Neural progenitor cell (in vitro differentiated cells): Measurements from ENCODE around the gene POC1A. TPM values are rescaled to one million over a fixed set of nuclear protein-coding genes. Genes with fewer than 3 reads are reported as not detected.

Source experiments
- DNase-seq: peaks from one replicate; pipeline ENCODE4 v3.0.0-alpha.2; 2016; ENCODE audit warnings: low spot score
- H2AFZ ChIP-seq: fragments of 200-600 bp; sonication (generic); replicated peaks from 2 replicates; pipeline ENCODE4 v1.6.1; 2016; ENCODE audit warnings: antibody characterized with exemption
- H3F3A ChIP-seq: fragments of 200-600 bp; sonication (generic); 2 replicates; pipeline ENCODE4 v1.6.1; 2016; ENCODE audit warnings: antibody characterized with exemption, low read depth
- H3K27ac ChIP-seq: fragments of 200-600 bp; sonication (generic); 2 replicates; pipeline ENCODE4 v1.5.1; 2016; ENCODE audit warnings: mild to moderate bottlenecking
- H3K27me3 ChIP-seq: fragments of 200-600 bp; sonication (generic); 2 replicates; pipeline ENCODE4 v1.6.1; 2016; ENCODE audit warnings: mild to moderate bottlenecking, moderate library complexity
- H3K36me3 ChIP-seq: fragments of 200-600 bp; sonication (generic); 2 replicates; pipeline ENCODE4 v1.5.1; 2016
- H3K4me1 ChIP-seq: fragments of 200-600 bp; sonication (generic); 2 replicates; pipeline ENCODE4 v1.6.1; 2016; ENCODE audit warnings: mixed run types
- H3K4me2 ChIP-seq: fragments of 200-600 bp; sonication (generic); 2 replicates; pipeline ENCODE4 v1.6.1; 2016
- H3K4me3 ChIP-seq: fragments of 200-600 bp; sonication (generic); 2 replicates; pipeline ENCODE4 v1.5.1; 2016
- H3K79me2 ChIP-seq: fragments of 200-600 bp; sonication (generic); 2 replicates; pipeline ENCODE4 v1.6.1; 2016; ENCODE audit warnings: low read depth
- H3K9ac ChIP-seq: fragments of 200-600 bp; sonication (generic); 2 replicates; pipeline ENCODE4 v1.6.1; 2016
- H3K9me3 ChIP-seq: fragments of 200-600 bp; sonication (generic); 2 replicates; pipeline ENCODE4 v1.5.1; 2016; ENCODE audit warnings: low read depth
- H4K20me1 ChIP-seq: fragments of 200-600 bp; sonication (generic); 2 replicates; pipeline ENCODE4 v1.6.1; 2016; ENCODE audit warnings: low read depth
- H3K27ac Mint-ChIP-seq: 3 replicates; pipeline ENCODE4 v1.8.0; 2021; ENCODE audit warnings: mixed read lengths
- H3K27me3 Mint-ChIP-seq: 2 replicates; pipeline ENCODE4 v1.8.0; 2022; ENCODE audit warnings: low read depth, mild to moderate bottlenecking, inconsistent platforms, moderate library complexity, mixed read lengths; ENCODE audit not compliant: insufficient read depth
- H3K36me3 Mint-ChIP-seq: 3 replicates; pipeline ENCODE4 v1.8.0; 2021; ENCODE audit warnings: mixed read lengths
- H3K4me1 Mint-ChIP-seq: 3 replicates; pipeline ENCODE4 v1.8.0; 2021; ENCODE audit warnings: mixed read lengths
- H3K4me3 Mint-ChIP-seq: 3 replicates; pipeline ENCODE4 v1.8.0; 2021; ENCODE audit warnings: mild to moderate bottlenecking, moderate library complexity, mixed read lengths
- H3K9me3 Mint-ChIP-seq: 3 replicates; pipeline ENCODE4 v1.8.0; 2020; ENCODE audit warnings: mixed read lengths
- CTCF ChIP-seq: fragments of 200-600 bp; sonication (generic); IDR thresholded peaks from 2 replicates; pipeline ENCODE4 v1.5.1; 2017; ENCODE audit warnings: antibody characterized with exemption, mild to moderate bottlenecking
- EZH2 ChIP-seq: fragments of 200-600 bp; sonication (generic); IDR thresholded peaks from 2 replicates; pipeline ENCODE4 v1.6.1; 2017; ENCODE audit warnings: antibody characterized with exemption, mild to moderate bottlenecking, moderate library complexity
- EZH2phosphoT487 ChIP-seq: fragments of 200-600 bp; sonication (generic); IDR thresholded peaks from 2 replicates; pipeline ENCODE4 v1.6.1; 2017; ENCODE audit warnings: antibody characterized with exemption
- total RNA-seq: library from RNA; depleted of rRNA; stranded (reverse); fragments of >200 nt; gene quantifications from 2 replicates; pipeline ENCODE4 v1.2.3, GENCODE V29; 2015; ENCODE audit warnings: low replicate concordance

Gene POC1A
- total RNA-seq, 1 donor from 2014 or later = 10.3 TPM

GRCh38 chr3:52056521-52056967 lies 97.7 kb downstream of the POC1A start, which contains the start of gene DUSP7:
Gene DUSP7 (minus strand): TSS chr3:52056571. CDS start chr3:52056366, 205 bp downstream.
- Histone ChIP-seq H2AFZ (peak within 1 kb of the TSS; percentile 80), H3K79me2 (peaks cover 14% of the 10 kb centered on the region), H3K4me3 (peak within 1 kb of the TSS; percentile 76), H3K27me3 (peaks cover 19% of the 10 kb centered on the region), H3K4me2 (peak within 1 kb of the TSS; percentile 98), H3F3A (peaks cover 25% of the 10 kb centered on the region), H3K27ac (no peak within 1 kb of the TSS), H3K36me3 (no peaks in the 10 kb centered on the region), H3K9me3 (no peaks in the 10 kb centered on the region), H4K20me1 (peaks cover 6% of the 10 kb centered on the region), H3K9ac (peak within 1 kb of the TSS; percentile 50), H3K4me1 (peaks cover 15% of the 10 kb centered on the region)
- Mint-ChIP-seq H3K4me1 (peaks cover 31% of the 10 kb centered on the region), H3K27ac (peak within 1 kb of the TSS; percentile 66), H3K27me3 (peaks cover 3% of the 10 kb centered on the region), H3K36me3 (peaks cover 2% of the 10 kb centered on the region), H3K9me3 (no peaks in the 10 kb centered on the region), H3K4me3 (peak within 1 kb of the TSS; percentile 95)
- peak; percentile 93 for DNase-seq
- no peak for TF ChIP-seq EZH2phosphoT487
- TF ChIP-seq CTCF = no peak
- TF ChIP-seq EZH2 = no peak

DNA sequence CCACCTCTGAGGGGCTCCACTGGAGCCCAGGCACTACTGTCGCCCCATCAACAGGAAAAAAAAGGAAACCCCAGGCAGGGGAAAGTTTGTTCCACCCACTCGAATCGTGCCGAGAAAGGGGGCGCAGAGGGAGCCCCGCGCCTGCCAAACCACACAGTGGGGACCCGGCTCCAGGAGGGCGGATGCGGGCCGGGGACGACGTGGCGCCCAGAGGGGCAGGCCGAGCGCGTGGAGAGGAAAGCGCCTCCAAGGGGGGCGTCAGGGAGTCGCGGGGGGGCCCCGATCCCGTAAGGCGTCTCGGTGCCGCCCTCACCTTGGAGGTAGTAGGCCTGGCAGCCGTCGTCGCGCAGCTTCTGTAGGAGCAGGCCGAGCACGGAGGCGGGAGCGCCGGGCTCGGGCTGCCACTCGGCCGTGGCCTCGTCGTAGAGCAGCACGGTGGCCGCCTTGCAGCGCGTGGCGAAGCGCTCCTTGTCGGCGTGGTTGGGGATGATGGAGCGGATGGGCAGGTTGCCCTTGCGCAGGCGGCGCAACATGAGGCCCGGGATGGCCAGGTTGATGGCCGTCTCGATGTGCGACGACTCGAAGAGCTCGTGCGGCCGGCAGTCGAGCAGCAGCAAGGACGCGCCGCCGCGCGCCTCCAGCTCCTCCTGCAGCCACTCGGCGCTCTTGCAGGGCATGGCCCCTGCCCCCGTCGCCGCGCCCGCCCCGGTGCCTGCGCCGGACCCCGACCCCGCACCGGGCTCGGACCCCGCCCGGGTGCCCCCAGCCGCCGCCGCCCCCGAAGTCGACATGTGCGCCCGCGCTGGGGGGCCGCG lies 98.5 kb downstream of the POC1A start:
- Histone ChIP-seq H2AFZ (peak overlapping the region; percentile 80), H3K9me3 (no peaks in the 10 kb centered on the region)
- peaks cover 2% of the 10 kb centered on the region for H3K36me3 Mint-ChIP-seq

GRCh38 chr3:52054661-52055511 lies 99.3 kb downstream of the POC1A start:
- H3F3A ChIP-seq = peaks cover 25% of the 10 kb centered on the region
- DNase-seq = peak; percentile 69
- peak overlapping the region; percentile 50 for H3K9ac ChIP-seq
- no peaks in the 10 kb centered on the region for H3K9me3 ChIP-seq
- peaks cover 15% of the 10 kb centered on the region for H3K4me1 ChIP-seq
- H3K27me3 ChIP-seq = peaks cover 19% of the 10 kb centered on the region
- peak overlapping the region; percentile 80 for H2AFZ ChIP-seq
- Mint-ChIP-seq H3K36me3 (peaks cover 2% of the 10 kb centered on the region), H3K27ac (no peak overlapping the region), H3K27me3 (peaks cover 2% of the 10 kb centered on the region), H3K4me3 (peak overlapping the region; percentile 90), H3K4me1 (peaks cover 26% of the 10 kb centered on the region), H3K9me3 (no peaks in the 10 kb centered on the region)
- no peak for TF ChIP-seq EZH2
- TF ChIP-seq CTCF = peak; percentile 60
- H3K4me3 ChIP-seq = peak overlapping the region; percentile 70
- peaks cover 6% of the 10 kb centered on the region for H4K20me1 ChIP-seq
- no peaks in the 10 kb centered on the region for H3K36me3 ChIP-seq
- no peak overlapping the region for H3K27ac ChIP-seq
- H3K79me2 ChIP-seq = peaks cover 14% of the 10 kb centered on the region
- H3K4me2 ChIP-seq = peak overlapping the region; percentile 98

More for the DNA sequence above, 98.5 kb downstream of the POC1A start:
- Histone ChIP-seq H3K27me3 (peaks cover 19% of the 10 kb centered on the region), H3K9ac (peak overlapping the region; percentile 50), H4K20me1 (peaks cover 6% of the 10 kb centered on the region), H3K79me2 (peaks cover 14% of the 10 kb centered on the region), H3K4me3 (peak overlapping the region; percentile 70), H3K4me2 (peak overlapping the region; percentile 98), H3K27ac (no peak overlapping the region), H3K36me3 (no peaks in the 10 kb centered on the region), H3F3A (peaks cover 25% of the 10 kb centered on the region), H3K4me1 (peaks cover 15% of the 10 kb centered on the region)
- H3K9me3 Mint-ChIP-seq = no peaks in the 10 kb centered on the region
- DNase-seq = peak; percentile 91
- peaks cover 2% of the 10 kb centered on the region for H3K27me3 Mint-ChIP-seq
- peaks cover 27% of the 10 kb centered on the region for H3K4me1 Mint-ChIP-seq
- no peak for TF ChIP-seq EZH2phosphoT487
- TF ChIP-seq CTCF = peak; percentile 25
- peak overlapping the region; percentile 90 for H3K4me3 Mint-ChIP-seq
- no peak overlapping the region for H3K27ac Mint-ChIP-seq
